ENCODE data around the gene KIAA0513. TPM values are rescaled to one million over a fixed set of nuclear protein-coding genes. Genes with fewer than 3 reads are reported as not detected.

Gene KIAA0513
- total RNA-seq, 6 donors from 2014 or later: 21.6 to 77.5 (median 37.9) TPM

GRCh38 chr16:85017633-85018032, 10.0 kb upstream of the KIAA0513 start:
- Histone ChIP-seq H3K4me1 (peaks cover 4 to 21% (median 9%) of the 10 kb centered on the region in 4 donors), H3K9me3 (no peaks in the 10 kb centered on the region), H3K27ac (no peak overlapping the region), H3K4me3 (no peak overlapping the region), H3K27me3 (no peaks in the 10 kb centered on the region), H3K36me3 (no peaks in the 10 kb centered on the region)
- WGBS, 2 donors: 80 to 83% methylated on average over 8 of the region's 8 CpGs
- no peak for ATAC-seq (ENCODE audit: low FRiP score in 2 of 2)
- TF ChIP-seq POLR2A (IDR thresholded peaks at IDR 0.05): no peak
- TF ChIP-seq CTCF (IDR thresholded peaks at IDR 0.05): no peak
- TF ChIP-seq POLR2AphosphoS5 (IDR thresholded peaks at IDR 0.05): no peak
- TF ChIP-seq EP300 (IDR thresholded peaks at IDR 0.05): no peak
- DNase-seq: no peak

GRCh38 chr16:85018529-85019236, 8.9 kb upstream of the KIAA0513 start:
- peak; percentile 37 to 83 for ATAC-seq (ENCODE audit: low FRiP score in 2 of 2)
- no peaks in the 10 kb centered on the region for H3K9me3 ChIP-seq

GRCh38 chr16:85019659-85020245, 7.8 kb upstream of the KIAA0513 start:
- Histone ChIP-seq H3K9me3 (no peaks in the 10 kb centered on the region), H3K36me3 (no peaks in the 10 kb centered on the region), H3K4me3 (no peak overlapping the region), H3K27me3 (no peaks in the 10 kb centered on the region), H3K4me1 (peaks cover 4 to 22% (median 9%) of the 10 kb centered on the region in 4 donors), H3K27ac (peak overlapping the region; percentile 20 to 66 (median 45))
- TF ChIP-seq POLR2A (IDR thresholded peaks at IDR 0.05) (no peak), POLR2AphosphoS5 (IDR thresholded peaks at IDR 0.05) (no peak), EP300 (IDR thresholded peaks at IDR 0.05) (no peak), CTCF (IDR thresholded peaks at IDR 0.05) (no peak)
- peak in 1 of 2 donors; percentile 82 for DNase-seq
- ATAC-seq (ENCODE audit: low FRiP score in 2 of 2): peak; percentile 61 to 83
- 52 to 69% methylated on average over 6 to 9 of the region's 9 CpGs for WGBS, 2 donors

More at GRCh38 chr16:85018529-85019236, 8.9 kb upstream of the KIAA0513 start:
- DNase-seq: peak in 1 of 2 donors; percentile 50
- Histone ChIP-seq H3K4me3 (no peak overlapping the region), H3K36me3 (no peaks in the 10 kb centered on the region), H3K27me3 (no peaks in the 10 kb centered on the region), H3K27ac (peak overlapping the region in 3 of 4 donors; percentile 20 to 66 (median 63)), H3K4me1 (peaks cover 4 to 21% (median 9%) of the 10 kb centered on the region in 4 donors)
- 77 to 79% methylated on average over 19 of the region's 19 CpGs for WGBS, 2 donors
- TF ChIP-seq POLR2AphosphoS5 (IDR thresholded peaks at IDR 0.05) (no peak), EP300 (IDR thresholded peaks at IDR 0.05) (no peak), POLR2A (IDR thresholded peaks at IDR 0.05) (no peak), CTCF (IDR thresholded peaks at IDR 0.05) (no peak)

- DNase-seq: peak in 1 of 2 donors; percentile 71
- WGBS, 2 donors: 56 to 74% methylated on average over 8 of the region's 8 CpGs
- ATAC-seq (ENCODE audit: low FRiP score in 2 of 2): peak in 1 of 2 donors; percentile 73
- Histone ChIP-seq H3K27ac (peak overlapping the region; percentile 88 to 98 (median 90)), H3K36me3 (no peaks in the 10 kb centered on the region), H3K9me3 (peaks cover 0 to 4% (median 0%) of the 10 kb centered on the region in 4 donors), H3K4me1 (peaks cover 24 to 53% (median 35%) of the 10 kb centered on the region in 4 donors), H3K4me3 (peak overlapping the region in 2 of 4 donors; percentile 83 to 95), H3K27me3 (no peaks in the 10 kb centered on the region)
- TF ChIP-seq POLR2A (IDR thresholded peaks at IDR 0.05): peak in 1 of 4 donors; percentile 22
- no peak for TF ChIP-seq POLR2AphosphoS5 (IDR thresholded peaks at IDR 0.05)
Observed at GRCh38 chr16:85025781-85026653, 1.6 kb upstream of the KIAA0513 start.
